ENCODE data around the gene LIN54. TPM values are rescaled to one million over a fixed set of nuclear protein-coding genes. Genes with fewer than 3 reads are reported as not detected.

Gene LIN54
- total and polyA plus RNA-seq, 2 of the 13 experiments (the other 11 are each of a cell fraction or from before 2014, with no cell fraction given) = 25.2 to 32.9 TPM

- TF ChIP-seq NR2C2 (CRISPR knock-in tag; IDR thresholded peaks at IDR 0.05; ENCODE audit: borderline replicate concordance) = peak; percentile 87
- peak; percentile 56 for TF ChIP-seq IKZF4 (CRISPR knock-in tag; IDR thresholded peaks at IDR 0.05; ENCODE audit: borderline replicate concordance, low read depth, not compliant biosample characterization)
- TF ChIP-seq RBFOX2 (IDR thresholded peaks at IDR 0.05; ENCODE audit: low read depth, low read length) = peak; percentile 45; the same call in 1 of the 2 replicates
- no peak for TF ChIP-seq ZBTB49 (CRISPR knock-in tag; IDR thresholded peaks at IDR 0.05; ENCODE audit: borderline replicate concordance)
- TF ChIP-seq ZNF800 (CRISPR knock-in tag; IDR thresholded peaks at IDR 0.05) = peak; percentile 62; the same call in 1 of the 2 replicates
- peak; percentile 7; the same call in 1 of the 2 replicates for TF ChIP-seq FOXO1 (CRISPR knock-in tag; IDR thresholded peaks at IDR 0.05)
- TF ChIP-seq BCLAF1 (IDR thresholded peaks at IDR 0.05) = no peak
- no peak for TF ChIP-seq SMARCE1 (IDR thresholded peaks at IDR 0.05; ENCODE audit: borderline replicate concordance)
- 0 out of 2 replicates have a peak, but pooled peaks have one; percentile 15 for TF ChIP-seq WIZ (CRISPR knock-in tag; IDR thresholded peaks at IDR 0.05)
- peak; percentile 80 for TF ChIP-seq MIER2 (CRISPR knock-in tag; IDR thresholded peaks at IDR 0.05)
- peak; percentile 70 for TF ChIP-seq HOMEZ (CRISPR knock-in tag; IDR thresholded peaks at IDR 0.05; ENCODE audit: low read depth)
- 0 out of 2 replicates have a peak, but pooled peaks have one; percentile 52 for TF ChIP-seq THAP7 (CRISPR knock-in tag; IDR thresholded peaks at IDR 0.05)
- peak; percentile 68 for TF ChIP-seq TFDP2 (CRISPR knock-in tag; IDR thresholded peaks at IDR 0.05)
- TF ChIP-seq ZNF160 (CRISPR knock-in tag; IDR thresholded peaks at IDR 0.05) = peak; percentile 66
- no peak for TF ChIP-seq ZNF879 (CRISPR knock-in tag; IDR thresholded peaks at IDR 0.05)
- peak; percentile 81 for TF ChIP-seq SMAD3 (CRISPR knock-in tag; IDR thresholded peaks at IDR 0.05)
- TF ChIP-seq NCOA1 (CRISPR knock-in tag; IDR thresholded peaks at IDR 0.05) = peak; percentile 29; the same call in 1 of the 2 replicates
These were observed 24.2 kb upstream of the LIN54 start, which contains the start of gene COPS4 (continued) for GRCh38 chr4:83034630-83035494.
